NCI-H446 treated with DMSO at 0.1 percent for 48 hours (cell line): Measurements from ENCODE around the gene PCSK7.

ENCODE experiments used
- DNase-seq: peaks from one replicate; lab custom pipeline; 2025; lab: John Stamatoyannopoulos, UW

PCSK7 gene

DNA sequence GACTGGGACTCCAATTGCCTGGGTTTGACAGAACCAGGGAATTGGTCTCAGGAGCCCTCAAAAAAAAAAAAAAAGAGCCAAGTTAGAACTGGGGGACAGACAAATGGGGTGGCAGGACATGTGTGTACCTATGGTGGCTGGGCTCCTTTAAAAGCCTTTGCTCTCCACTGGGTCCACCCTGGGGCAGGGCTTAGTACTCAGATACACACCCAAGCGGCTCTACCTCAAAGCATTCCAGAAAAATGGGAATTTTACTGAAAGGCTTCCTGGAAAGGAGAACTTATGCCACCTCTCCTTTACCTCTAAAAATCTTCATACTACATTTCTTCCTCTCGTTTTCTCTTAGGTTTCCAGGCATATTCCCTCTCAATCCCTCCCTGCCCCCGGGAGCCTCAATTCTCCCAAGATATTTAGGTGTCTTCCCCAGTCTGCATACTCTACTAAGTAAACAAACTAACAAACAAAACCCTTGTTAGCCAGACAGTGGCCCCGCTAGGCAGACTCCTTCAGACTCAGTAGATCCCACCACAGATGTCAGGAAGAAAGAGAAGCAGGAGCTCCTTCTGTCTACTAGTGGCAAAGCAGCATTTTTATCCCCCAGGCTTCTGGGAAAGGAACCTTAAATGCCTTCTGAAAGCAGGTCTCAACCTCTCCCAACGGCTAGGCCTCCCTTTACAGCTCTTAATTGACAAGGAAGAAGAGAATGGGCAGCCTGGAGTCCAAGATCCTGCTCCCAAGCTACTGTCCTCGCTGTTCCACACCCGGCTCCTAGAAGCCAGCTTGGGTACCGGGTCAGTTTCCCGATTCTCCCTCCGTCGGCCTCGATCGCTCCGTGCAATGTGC lies 653 bp downstream of the PCSK7 start:
- no peak for DNase-seq

- DNase-seq, result no peak
Measured at GRCh38 chr11:117230286-117230961, 1.4 kb downstream of the PCSK7 start.

GRCh38 chr11:117229931-117230285 lies 2.0 kb downstream of the PCSK7 start:
- DNase-seq, result no peak

DNA sequence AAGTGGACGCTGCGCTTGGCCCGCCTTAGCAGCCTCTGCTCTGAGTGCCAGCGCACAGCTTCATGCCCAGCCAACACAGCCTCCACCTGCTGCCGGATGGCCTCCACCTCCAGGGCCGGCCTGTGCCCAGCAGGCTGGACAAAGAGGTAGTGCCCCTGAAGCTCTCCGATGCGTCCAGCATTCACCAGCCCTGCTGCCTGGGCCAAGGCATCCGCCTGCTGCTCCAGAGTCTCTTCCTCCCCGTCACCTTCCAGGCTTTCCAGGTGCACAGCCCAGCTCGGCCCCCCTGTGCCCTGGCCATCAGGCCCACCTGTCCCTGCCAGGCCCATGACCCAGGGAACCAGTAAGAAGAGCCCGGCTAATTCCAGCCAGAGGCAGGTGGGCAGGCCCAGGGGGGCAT lies 2.5 kb downstream of the PCSK7 start:
- DNase-seq, result no peak

- DNase-seq, result no peak
Measured at GRCh38 chr11:117228091-117228490, 3.8 kb downstream of the PCSK7 start.

- DNase-seq, result peak; percentile 71
Measured at GRCh38 chr11:117226388-117227385, 5.2 kb downstream of the PCSK7 start.

- DNase-seq, result no peak
Measured at GRCh38 chr11:117225553-117226170, 6.2 kb downstream of the PCSK7 start.

DNA sequence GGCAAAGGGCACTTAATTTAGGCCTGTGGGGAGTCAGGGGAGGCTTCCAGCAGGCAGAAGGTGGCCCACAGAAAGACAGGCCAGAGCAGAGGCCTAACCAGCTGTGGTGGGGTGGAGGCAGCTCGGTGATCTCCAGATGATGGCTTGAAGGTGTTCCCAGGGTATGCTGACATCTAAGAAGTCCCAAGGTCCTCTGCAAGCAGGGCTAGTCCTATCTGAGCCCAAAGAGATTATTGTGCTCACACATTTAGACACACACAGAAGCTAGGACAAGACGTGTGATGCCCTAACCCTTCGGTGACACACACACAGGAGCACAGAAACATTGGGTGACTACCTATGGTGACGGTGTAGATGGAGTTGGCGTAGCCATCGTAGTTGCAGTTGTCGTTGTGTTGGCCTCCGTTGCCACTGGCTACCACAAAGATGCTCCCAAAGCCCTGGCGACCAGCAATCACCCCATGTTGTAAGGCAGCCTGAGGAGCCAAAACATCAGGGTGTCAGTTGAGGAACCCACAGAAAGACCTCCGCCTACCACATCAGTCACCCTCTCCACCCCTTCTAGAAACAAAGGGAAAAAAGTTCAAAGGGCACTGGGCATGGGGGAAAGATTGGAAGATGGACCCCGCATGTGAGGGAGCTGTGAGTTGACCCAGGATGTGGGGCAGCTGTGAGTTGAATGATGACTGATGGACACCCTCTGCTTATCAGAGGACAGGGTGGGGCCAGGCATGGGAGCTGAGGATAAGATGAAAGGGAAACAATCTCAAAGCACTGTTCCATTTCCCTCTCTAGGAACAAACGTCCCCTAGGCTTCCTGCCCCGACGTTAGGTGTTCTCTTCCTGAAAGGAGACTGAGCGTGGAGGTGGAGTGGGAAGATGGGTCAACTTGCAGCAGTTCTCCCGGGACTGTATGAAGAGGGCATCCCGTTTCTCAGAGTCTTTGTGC lies 7.9 kb downstream of the PCSK7 start:
- DNase-seq, result no peak

GRCh38 chr11:117222991-117223740 lies 8.7 kb downstream of the PCSK7 start:
- no peak for DNase-seq

- peak; percentile 29 for DNase-seq
Measured at GRCh38 chr11:117221775-117222517, 9.9 kb downstream of the PCSK7 start.

DNA sequence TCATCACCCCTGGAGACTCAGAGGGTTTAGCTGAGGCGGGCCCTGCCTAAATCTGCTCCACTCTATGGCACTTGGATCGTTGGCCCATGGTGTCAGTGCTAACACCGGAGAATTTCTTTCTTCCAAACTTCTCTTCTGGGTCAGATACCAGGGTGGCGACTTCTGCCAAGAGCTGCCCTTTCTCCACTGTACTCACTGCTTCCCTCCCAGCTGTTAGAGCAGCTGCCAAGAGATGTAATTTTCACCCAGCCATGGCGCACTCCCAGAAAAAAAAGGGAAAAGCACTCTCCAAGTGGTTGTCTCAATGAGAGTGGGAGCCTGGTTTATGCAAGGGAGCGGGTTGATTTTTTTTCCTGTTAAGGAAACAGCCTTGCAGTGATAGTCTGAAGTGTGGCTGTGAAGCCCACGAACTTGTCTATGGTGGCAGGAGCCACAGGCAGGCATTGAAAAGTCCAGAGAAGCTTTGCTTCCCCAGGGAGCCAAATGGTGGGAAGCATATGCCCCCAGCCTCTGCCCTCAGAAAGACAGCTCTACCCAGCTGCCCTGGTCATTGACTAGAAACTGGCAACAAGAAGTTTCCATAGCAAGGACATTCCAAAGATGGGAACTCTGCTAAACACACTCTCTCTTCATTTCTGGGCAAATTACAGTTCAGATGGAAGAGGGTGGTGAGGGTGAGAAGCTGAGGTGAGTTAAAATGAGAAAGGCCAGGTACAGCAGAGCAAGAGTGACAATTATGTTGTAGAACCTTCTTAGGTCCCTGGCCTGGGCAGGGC lies 10.7 kb downstream of the PCSK7 start:
- DNase-seq, result no peak

- no peak for DNase-seq
Measured at GRCh38 chr11:117220568-117220967, 11.3 kb downstream of the PCSK7 start.

- no peak for DNase-seq
Measured at GRCh38 chr11:117219995-117220394, 11.9 kb downstream of the PCSK7 start.

DNA sequence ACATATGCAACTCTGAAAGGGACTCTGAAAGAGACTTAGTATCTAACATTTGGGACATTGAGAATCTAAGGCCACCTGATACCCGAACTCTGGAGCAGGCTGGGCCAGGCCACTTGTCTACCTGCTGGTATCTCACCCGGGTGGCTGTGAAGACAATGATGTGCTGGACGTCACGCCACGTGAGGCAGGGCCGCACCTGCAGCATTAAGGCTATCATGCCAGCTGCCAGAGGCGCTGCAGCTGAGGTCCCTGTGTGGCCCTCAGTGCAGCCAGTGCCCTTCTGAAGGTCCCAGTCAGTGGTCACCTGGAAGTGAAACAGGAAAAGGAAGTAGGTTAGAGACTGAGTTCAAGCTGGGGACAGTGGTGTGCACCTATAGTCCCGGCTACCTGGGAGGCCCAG lies 12.4 kb downstream of the PCSK7 start:
- DNase-seq, result no peak

DNA sequence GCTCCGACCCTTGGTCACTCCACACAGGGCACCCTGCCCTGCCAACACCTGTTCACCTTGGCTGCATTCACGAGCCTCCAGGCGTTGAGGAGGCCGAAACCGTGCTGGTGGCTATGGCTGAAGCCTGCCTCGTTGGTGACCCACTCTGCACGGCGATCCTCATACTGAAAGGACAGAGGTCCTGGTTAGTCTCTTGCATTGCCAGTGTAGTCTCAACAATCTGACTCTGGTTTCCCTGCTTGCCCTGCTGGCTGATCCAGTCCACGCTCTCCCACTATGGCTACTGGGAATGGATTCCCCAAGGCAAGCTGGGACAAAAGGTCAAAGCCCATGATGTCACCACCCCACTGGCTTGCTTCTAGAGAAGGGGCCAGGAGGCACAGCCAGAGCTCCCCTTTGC lies 12.9 kb downstream of the PCSK7 start:
- no peak for DNase-seq

GRCh38 chr11:117218133-117218915 lies 13.5 kb downstream of the PCSK7 start:
- DNase-seq, result no peak
